ENCODE results near the gene DAO. TPM values are rescaled to one million over a fixed set of nuclear protein-coding genes. Genes with fewer than 3 reads are reported as not detected.

Gene DAO
- total RNA-seq, 1 experiment from 2014 or later: not detected

DNA sequence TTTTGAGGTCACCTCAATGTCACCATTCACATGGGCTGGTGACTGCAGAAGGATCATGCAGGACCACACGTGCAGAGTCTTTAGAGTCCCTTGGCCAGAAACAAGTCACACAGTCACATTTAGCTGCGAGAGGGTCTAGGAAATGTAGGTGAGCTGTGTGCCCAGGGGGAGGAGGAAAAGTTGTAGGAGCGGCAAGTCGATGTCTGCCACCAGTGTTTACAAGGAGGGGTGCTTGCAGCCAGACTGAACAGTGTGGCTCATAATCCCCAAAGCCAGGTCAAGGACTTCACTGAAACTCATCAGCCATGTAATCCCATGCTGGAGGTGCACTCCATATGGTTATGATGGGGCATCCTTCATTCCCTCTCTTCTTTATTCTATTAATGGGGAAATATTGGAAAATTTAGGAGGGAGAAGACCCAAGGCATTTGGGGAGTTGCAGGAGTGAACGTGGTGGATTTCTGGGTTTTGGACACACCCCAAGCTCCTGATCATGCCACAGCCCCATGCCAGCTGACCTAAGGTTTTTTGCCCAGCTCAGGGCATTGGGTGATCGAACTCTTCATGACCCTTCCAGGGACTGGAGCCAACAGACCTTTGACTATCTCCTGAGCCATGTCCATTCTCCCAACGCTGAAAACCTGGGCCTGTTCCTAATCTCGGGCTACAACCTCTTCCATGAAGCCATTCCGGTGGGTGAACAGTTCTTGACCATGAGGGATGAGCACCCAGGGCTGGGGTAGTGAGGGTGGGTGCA is 7.2 kb downstream of the DAO start:
- Histone ChIP-seq H3K79me1 (ENCODE audit: insufficient read depth, low read depth, low read length, poor library complexity, severe bottlenecking) (no peaks in the 10 kb centered on the region), H3K79me2 (ENCODE audit: insufficient read depth, low read length) (no peaks in the 10 kb centered on the region), H3K27me3 (ENCODE audit: insufficient read depth, low read length) (no peaks in the 10 kb centered on the region), H3K18ac (ENCODE audit: insufficient read length, low read depth, low read length) (no peak overlapping the region), H2AFZ (ENCODE audit: low read length) (no peak overlapping the region), H3K4me1 (ENCODE audit: insufficient read depth, low read length) (no peaks in the 10 kb centered on the region), H3K56ac (ENCODE audit: insufficient read length, low read depth, low read length) (no peak overlapping the region), H3K23me2 (ENCODE audit: insufficient read length, low read depth, low read length, poor library complexity, severe bottlenecking) (no peaks in the 10 kb centered on the region), H3K23ac (ENCODE audit: insufficient read length, low read depth, low read length) (no peak overlapping the region), H2BK120ac (ENCODE audit: low read depth, low read length, poor library complexity, severe bottlenecking) (no peak overlapping the region), H2BK5ac (ENCODE audit: insufficient read length, low read length) (no peak overlapping the region), H3K4me2 (ENCODE audit: insufficient read depth, insufficient read length, low read length) (no peak overlapping the region), H3K27ac (ENCODE audit: insufficient read length, low read depth, low read length) (no peak overlapping the region), H4K8ac (replicated peaks; ENCODE audit: insufficient read length, low read depth, low read length) (no peak overlapping the region), H2BK15ac (ENCODE audit: low read depth, low read length) (no peak overlapping the region), H4K5ac (ENCODE audit: insufficient read length, low read depth, low read length) (no peak overlapping the region), H2AK5ac (ENCODE audit: insufficient read length, low read length) (no peak overlapping the region), H3K9ac (ENCODE audit: extremely low read depth, insufficient read length, low read length) (no peak overlapping the region), H3K4ac (ENCODE audit: low read depth, low read length) (no peak overlapping the region), H4K20me1 (ENCODE audit: control insufficient read depth, insufficient read depth, insufficient read length) (no peaks in the 10 kb centered on the region), H2BK20ac (ENCODE audit: low read depth, low read length, poor library complexity, severe bottlenecking) (no peak overlapping the region), H3K14ac (ENCODE audit: insufficient read depth, low read length) (no peak overlapping the region), H4K91ac (ENCODE audit: insufficient read length, low read depth, low read length) (no peak overlapping the region), H2BK12ac (ENCODE audit: insufficient read length, low read depth, low read length) (no peak overlapping the region), H3T11ph (ENCODE audit: low read length) (no peak overlapping the region), H3K9me3 (ENCODE audit: control insufficient read depth, low read depth, low read length) (no peaks in the 10 kb centered on the region)
- Mint-ChIP-seq H3K4me3 (no peak overlapping the region), H3K9me3 (peaks cover 9 to 11% of the 10 kb centered on the region in 2 experiments; a peak in 4 of 5 replicates), H3K27me3 (ENCODE audit: low read depth) (peaks cover 2% of the 10 kb centered on the region; the same call in 1 of the 2 replicates), H3K27ac (no peak overlapping the region), H3K4me1 (peaks cover 8% of the 10 kb centered on the region in 2 experiments), H3K36me3 (ENCODE audit: insufficient read depth in 1 of 3, low read depth in 3 of 3) (peaks cover 0 to 4% (median 0%) of the 10 kb centered on the region in 3 experiments; a peak in 2 of 7 replicates)
- no CpG with 5 or more reads among the region's 9 CpGs for WGBS (ENCODE audit: extremely low coverage, insufficient read length, low lambda C conversion rate)
- no peak for DNase-seq
- TF ChIP-seq, protein P1, sequence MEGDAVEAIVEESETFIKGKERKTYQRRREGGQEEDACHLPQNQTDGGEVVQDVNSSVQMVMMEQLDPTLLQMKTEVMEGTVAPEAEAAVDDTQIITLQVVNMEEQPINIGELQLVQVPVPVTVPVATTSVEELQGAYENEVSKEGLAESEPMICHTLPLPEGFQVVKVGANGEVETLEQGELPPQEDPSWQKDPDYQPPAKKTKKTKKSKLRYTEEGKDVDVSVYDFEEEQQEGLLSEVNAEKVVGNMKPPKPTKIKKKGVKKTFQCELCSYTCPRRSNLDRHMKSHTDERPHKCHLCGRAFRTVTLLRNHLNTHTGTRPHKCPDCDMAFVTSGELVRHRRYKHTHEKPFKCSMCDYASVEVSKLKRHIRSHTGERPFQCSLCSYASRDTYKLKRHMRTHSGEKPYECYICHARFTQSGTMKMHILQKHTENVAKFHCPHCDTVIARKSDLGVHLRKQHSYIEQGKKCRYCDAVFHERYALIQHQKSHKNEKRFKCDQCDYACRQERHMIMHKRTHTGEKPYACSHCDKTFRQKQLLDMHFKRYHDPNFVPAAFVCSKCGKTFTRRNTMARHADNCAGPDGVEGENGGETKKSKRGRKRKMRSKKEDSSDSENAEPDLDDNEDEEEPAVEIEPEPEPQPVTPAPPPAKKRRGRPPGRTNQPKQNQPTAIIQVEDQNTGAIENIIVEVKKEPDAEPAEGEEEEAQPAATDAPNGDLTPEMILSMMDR (conservative IDR thresholded peaks at IDR 0.05): no peak

Data from H9 (cell line).